Rectal smooth muscle tissue (tissue), 1 donor: Measurements from ENCODE around the gene ZBTB7B.
A peak's percentile ranks its signal among the peaks of the same experiment; 100 is the strongest.

Source experiments
- H3K27ac ChIP-seq: one replicate; pipeline ENCODE4 v1.7.0; 2013; ENCODE audit warnings: low read depth, low read length, inconsistent platforms
- H3K27me3 ChIP-seq: one replicate; pipeline ENCODE4 v1.7.0; 2013; ENCODE audit warnings: low read length; ENCODE audit not compliant: control insufficient read depth, insufficient read depth
- H3K36me3 ChIP-seq: one replicate; pipeline ENCODE4 v1.7.0; 2013; ENCODE audit warnings: low read length; ENCODE audit not compliant: control insufficient read depth, insufficient read depth
- H3K4me1 ChIP-seq: one replicate; pipeline ENCODE4 v1.7.0; 2013; ENCODE audit warnings: low read length; ENCODE audit not compliant: control insufficient read depth, insufficient read depth
- H3K4me3 ChIP-seq: one replicate; pipeline ENCODE4 v1.7.0; 2013; ENCODE audit warnings: low read length
- H3K9ac ChIP-seq: one replicate; pipeline ENCODE4 v1.7.0; 2013; ENCODE audit warnings: low read length

Gene ZBTB7B

DNA sequence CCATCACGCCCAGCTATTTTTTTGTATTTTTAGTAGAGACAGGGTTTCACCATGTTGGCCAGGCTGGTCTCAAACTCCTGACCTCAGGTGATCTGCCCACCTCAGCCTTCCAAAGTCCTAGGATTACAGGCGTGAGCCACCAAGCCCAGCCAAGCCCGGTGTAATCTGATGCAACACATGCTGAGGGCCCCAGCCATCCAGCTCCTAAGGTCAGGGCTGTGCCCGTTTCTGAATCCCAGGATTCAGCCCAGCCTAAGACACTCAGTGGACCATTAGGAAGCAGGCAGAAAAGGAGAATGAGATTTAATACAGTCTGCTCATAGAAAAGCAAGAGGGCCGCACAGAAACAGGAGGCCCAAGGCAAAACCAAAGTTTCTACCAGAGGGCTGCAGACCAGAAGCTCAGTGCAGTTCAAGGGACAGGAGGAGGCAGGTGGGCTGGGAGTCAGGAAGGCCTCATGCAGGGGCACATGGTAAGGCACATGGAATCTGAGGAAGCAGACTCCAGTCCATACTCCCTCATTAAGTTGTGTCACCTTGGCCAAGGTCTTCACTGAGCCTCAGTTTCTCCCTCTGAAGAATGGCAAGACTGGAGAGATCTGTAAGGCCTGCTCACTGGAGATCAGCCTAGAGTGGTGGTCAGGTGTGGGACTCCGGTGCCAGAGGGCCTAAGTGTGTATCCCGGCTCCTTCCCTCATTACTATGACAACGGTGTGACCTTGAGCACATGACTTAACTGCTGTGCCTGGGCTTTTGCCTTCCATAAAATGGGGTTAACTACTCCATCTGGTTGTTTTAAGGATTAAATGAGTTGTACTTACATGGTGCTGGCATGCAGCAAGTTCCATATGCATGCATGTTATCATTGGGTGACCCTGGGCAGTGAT lies 46.1 kb downstream of the ZBTB7B start:
- no peaks in the 10 kb centered on the region for H3K27me3 ChIP-seq
- no peak overlapping the region for H3K4me3 ChIP-seq
- H3K4me1 ChIP-seq, result peaks cover 4% of the 10 kb centered on the region
- no peak overlapping the region for H3K9ac ChIP-seq
- H3K27ac ChIP-seq, result no peak overlapping the region
- no peaks in the 10 kb centered on the region for H3K36me3 ChIP-seq

DNA sequence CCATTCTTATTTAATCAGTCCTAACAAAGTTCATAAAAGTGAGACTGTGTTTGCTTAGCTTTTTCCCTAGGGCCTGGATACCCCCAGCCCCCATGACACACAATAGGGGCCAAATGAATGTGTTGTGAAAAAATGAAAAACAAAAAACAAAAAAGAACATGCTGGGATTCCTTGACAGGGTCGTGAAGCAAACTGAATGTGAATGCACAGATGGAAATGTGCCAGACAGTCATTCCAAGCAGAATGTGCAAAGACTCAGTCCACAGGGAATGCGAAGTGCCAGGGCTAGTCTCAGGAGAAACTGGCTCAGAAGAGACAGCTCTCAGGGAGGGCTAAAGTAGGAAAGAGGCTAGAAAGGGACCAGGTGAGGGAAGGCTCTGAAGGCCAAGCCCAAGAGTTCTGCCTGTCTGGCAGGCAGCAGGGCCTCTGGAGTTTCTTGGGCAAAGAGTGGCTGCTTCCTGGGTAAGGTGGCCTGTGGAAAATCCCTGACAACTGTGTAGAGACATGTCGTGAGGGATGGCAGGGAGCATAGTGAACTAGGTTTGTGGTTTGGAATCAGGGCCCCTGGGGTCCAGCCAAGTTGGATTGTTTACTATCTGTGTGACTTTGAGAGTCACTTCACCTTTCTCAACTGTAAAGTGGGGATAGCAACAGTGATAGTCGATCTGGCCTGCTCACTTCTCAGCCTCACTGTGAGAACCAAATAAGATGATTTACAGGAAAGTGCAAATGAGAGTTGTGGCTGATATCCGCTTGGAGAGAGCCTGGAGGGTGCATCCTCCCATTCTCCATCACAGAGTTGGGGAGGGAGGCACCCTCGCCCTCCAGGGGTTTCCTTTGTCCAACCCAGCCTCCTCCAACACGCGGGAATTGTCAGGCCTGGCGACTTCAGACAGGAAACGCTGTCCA lies 47.3 kb downstream of the ZBTB7B start:
- peak overlapping the region; percentile 81 for H3K27ac ChIP-seq
- peaks cover 3% of the 10 kb centered on the region for H3K36me3 ChIP-seq
- H3K27me3 ChIP-seq, result no peaks in the 10 kb centered on the region
- peak overlapping the region; percentile 89 for H3K4me3 ChIP-seq
- peaks cover 4% of the 10 kb centered on the region for H3K4me1 ChIP-seq
- H3K9ac ChIP-seq, result no peak overlapping the region

DNA sequence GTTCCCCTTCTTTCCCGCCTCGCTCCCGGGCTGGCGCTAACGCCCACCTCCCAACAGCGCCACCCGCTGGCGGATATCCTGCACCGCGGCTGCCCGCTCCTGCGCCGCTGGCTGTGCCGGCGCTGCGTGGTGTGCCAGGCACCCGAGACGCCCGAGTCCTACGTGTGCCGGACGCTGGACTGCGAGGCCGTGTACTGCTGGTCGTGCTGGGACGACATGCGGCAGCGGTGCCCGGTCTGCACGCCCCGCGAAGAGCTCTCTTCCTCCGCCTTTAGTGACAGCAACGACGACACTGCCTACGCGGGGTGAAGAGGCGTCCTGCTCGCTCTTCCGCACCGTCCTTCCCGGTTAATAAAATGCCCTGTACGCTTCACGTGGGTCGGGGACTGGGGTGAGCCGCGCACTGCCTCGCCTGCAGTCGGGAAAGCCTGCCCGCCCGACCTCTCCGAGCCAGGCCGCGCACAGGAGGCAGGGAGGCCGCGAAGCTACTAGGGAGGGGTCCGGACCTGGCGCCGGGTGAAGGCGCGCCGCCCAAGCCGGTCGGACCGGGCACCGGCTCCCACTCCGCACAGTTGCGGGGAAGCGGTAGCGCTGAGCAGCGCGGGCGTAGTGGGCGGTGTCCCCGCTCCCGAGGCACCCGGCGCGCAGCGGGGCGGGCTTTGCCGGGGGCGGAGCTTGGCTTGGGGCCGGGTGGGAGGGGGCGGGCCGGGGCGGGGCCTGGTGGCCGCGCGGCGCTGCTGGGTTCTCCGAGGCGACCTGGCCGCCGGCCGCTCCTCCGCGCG lies 48.1 kb downstream of the ZBTB7B start, which contains the start of gene ADAM15:
ADAM15 (plus strand) TSS at position 757 of the 782 bp plus-strand sequence. CDS start 71 bp downstream, outside the sequence.
- H3K27ac ChIP-seq, result peak within 1 kb of the TSS; percentile 85
- peaks cover 3% of the 10 kb centered on the region for H3K36me3 ChIP-seq
- peak within 1 kb of the TSS; percentile 89 for H3K4me3 ChIP-seq
- H3K4me1 ChIP-seq, result peaks cover 4% of the 10 kb centered on the region
- H3K9ac ChIP-seq, result peak within 1 kb of the TSS; percentile 54
- no peaks in the 10 kb centered on the region for H3K27me3 ChIP-seq

- peak overlapping the region; percentile 85 for H3K27ac ChIP-seq
- peak overlapping the region; percentile 77 for H3K4me3 ChIP-seq
- peaks cover 4% of the 10 kb centered on the region for H3K4me1 ChIP-seq
- H3K36me3 ChIP-seq, result peaks cover 3% of the 10 kb centered on the region
- no peaks in the 10 kb centered on the region for H3K27me3 ChIP-seq
- peak overlapping the region; percentile 54 for H3K9ac ChIP-seq
Measured at GRCh38 chr1:155051342-155051776, 48.8 kb downstream of the ZBTB7B start.

GRCh38 chr1:155051777-155052398 lies 49.3 kb downstream of the ZBTB7B start:
- peaks cover 8% of the 10 kb centered on the region for H3K36me3 ChIP-seq
- H3K9ac ChIP-seq, result peak overlapping the region; percentile 54
- H3K27me3 ChIP-seq, result no peaks in the 10 kb centered on the region
- H3K4me1 ChIP-seq, result peaks cover 4% of the 10 kb centered on the region
- H3K27ac ChIP-seq, result peak overlapping the region; percentile 85
- peak overlapping the region; percentile 77 for H3K4me3 ChIP-seq

GRCh38 chr1:155052439-155053395 lies 50.1 kb downstream of the ZBTB7B start:
- Histone ChIP-seq H3K36me3 (peaks cover 13% of the 10 kb centered on the region), H3K27me3 (no peaks in the 10 kb centered on the region), H3K4me3 (peak overlapping the region; percentile 77), H3K9ac (no peak overlapping the region), H3K4me1 (peaks cover 4% of the 10 kb centered on the region), H3K27ac (peak overlapping the region; percentile 85)

DNA sequence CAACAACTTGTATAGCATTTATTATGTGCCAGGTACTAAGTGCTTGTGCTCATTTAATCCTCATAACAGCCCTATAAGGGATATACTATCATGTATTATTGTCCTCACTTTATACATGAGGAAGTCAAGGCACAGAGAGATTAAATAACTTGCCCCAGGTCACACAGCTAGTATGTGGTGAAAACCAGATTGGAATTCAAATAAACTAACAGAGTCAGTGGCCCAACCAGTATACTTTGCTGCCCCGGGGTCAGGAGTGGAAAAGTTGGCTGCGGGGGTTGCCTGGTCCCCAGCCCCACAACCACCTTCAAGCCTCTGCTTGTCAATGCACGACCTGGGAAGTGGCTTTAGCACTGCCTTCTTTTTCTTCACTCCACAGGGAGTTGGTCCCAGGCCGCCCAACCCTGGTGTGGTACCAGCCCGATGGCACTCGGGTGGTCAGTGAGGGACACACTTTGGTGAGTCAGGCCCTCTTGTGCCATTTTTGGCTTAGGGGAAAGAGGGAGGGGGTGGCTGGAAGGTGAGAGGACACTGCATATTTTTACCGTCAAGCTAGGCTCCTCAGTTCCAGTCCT lies 51.0 kb downstream of the ZBTB7B start:
- Histone ChIP-seq H3K9ac (no peak overlapping the region), H3K27me3 (no peaks in the 10 kb centered on the region), H3K27ac (no peak overlapping the region), H3K36me3 (peaks cover 13% of the 10 kb centered on the region), H3K4me3 (no peak overlapping the region), H3K4me1 (peaks cover 4% of the 10 kb centered on the region)

- no peak overlapping the region for H3K4me3 ChIP-seq
- H3K9ac ChIP-seq, result no peak overlapping the region
- peaks cover 2% of the 10 kb centered on the region for H3K4me1 ChIP-seq
- peaks cover 16% of the 10 kb centered on the region for H3K36me3 ChIP-seq
- H3K27me3 ChIP-seq, result no peaks in the 10 kb centered on the region
- no peak overlapping the region for H3K27ac ChIP-seq
Measured at GRCh38 chr1:155057104-155057503, 54.5 kb downstream of the ZBTB7B start.

- H3K4me3 ChIP-seq, result no peak overlapping the region
- peaks cover 5% of the 10 kb centered on the region for H3K4me1 ChIP-seq
- H3K27me3 ChIP-seq, result no peaks in the 10 kb centered on the region
- peaks cover 16% of the 10 kb centered on the region for H3K36me3 ChIP-seq
- no peak overlapping the region for H3K9ac ChIP-seq
- H3K27ac ChIP-seq, result no peak overlapping the region
Measured at GRCh38 chr1:155057788-155058211, 55.2 kb downstream of the ZBTB7B start.

GRCh38 chr1:155060736-155061135 lies 58.1 kb downstream of the ZBTB7B start:
- Histone ChIP-seq H3K9ac (no peak overlapping the region), H3K4me1 (peaks cover 9% of the 10 kb centered on the region), H3K4me3 (no peak overlapping the region), H3K27me3 (no peaks in the 10 kb centered on the region), H3K27ac (no peak overlapping the region), H3K36me3 (peaks cover 13% of the 10 kb centered on the region)
